Left colon (tissue), 2 donors: ENCODE results near the gene IFRD2. TPM values are rescaled to one million over a fixed set of nuclear protein-coding genes. Genes with fewer than 3 reads are reported as not detected.
"Not testable (repeated sequence)": the region's sequence is repeated elsewhere in the genome, so short reads cannot be mapped to it uniquely, and the experiment has no call there.

Experiments
- ATAC-seq: fragments of 200-7000 bp; cut with Tn5 transposase; one replicate; pipeline ENCODE4 v1.9.1; 2020; ENCODE audit warnings: mild to moderate bottlenecking, moderate library complexity
- DNase-seq, 2 donors: peaks; one replicate each; pipeline ENCODE4 v3.0.0-alpha.2; 2020
- intact Hi-C, 2 donors: fragments of 100-400 bp; cut with DNase I in 1 of 2; cut with micrococcal nuclease in 1 of 2; formaldehyde crosslinking; loops; one replicate each; pipeline versions ENCODE4 v1.11.2 to v1.14.0; 2022; cut with DNase I, micrococcal nuclease
- total RNA-seq, 2 donors: library from RNA; stranded (reverse); fragmentation: NEBNext Ultra II Directional; extraction: Animal tissue kit (Norgen Biotek cat#: 25700); gene quantifications; one replicate each; pipeline ENCODE4 v1.2.1, GENCODE V29; 2021
- donor health status: DM: no; HTN: no; CAD: no.
- donor health status: DM: yes; HTN: yes; CAD: no.

The IFRD2 gene
- total RNA-seq, 2 donors from 2014 or later, result 48.8 to 68.6 TPM

GRCh38 chr3:50293079-50293801 lies 1.0 kb upstream of the IFRD2 start:
- intact Hi-C loops, result no loop called here
- DNase-seq (no peak), ATAC-seq (no peak)

DNA sequence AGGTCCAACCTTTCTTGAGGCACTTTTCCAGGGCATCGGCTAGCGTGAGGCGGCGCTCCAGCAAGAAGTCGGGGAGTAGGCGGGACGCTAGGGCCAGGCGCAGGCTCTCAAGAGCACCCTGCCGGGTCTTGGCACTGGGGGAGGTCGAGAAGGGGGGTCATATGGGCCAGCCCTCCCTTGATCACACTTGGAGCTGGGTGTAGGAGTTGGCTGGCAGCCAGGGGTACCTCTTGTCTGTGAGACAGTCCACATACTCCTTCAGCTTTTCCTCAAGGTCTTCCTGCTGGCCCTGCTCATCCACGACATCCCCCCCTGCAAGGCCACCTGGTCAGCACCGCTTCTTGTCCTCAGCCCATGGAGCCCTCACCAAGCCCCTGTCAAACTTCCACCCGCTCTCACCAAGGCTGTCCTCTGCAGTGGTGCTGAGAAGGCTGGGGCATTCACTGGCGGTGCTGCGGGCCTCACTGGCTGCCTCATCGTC lies 2.0 kb downstream of the IFRD2 start:
- DNase-seq, result peak in 1 of 2 donors; percentile 43
- ATAC-seq, result no peak
- intact Hi-C loops, result no loop called here

DNA sequence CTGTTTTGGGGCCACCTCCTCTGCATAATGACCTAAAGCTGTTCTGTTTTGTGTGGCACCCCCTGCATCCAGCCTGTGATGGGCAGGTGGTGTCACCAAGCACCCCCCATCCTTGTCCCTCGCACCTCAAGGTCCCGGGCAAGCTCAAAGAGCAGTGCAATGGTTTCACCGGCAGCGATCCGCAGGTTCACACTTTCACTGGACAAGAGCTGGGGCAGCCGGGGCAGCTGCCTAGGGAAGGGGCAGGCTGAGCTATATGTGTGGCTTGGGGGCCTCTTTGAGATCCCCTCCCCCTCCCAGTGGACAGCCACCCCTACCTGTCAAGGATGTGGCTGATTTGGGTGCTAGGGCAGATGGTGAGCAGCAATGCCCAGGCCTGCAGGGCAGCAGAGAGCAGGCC lies 3.1 kb downstream of the IFRD2 start:
- ATAC-seq, result no peak
- no peak for DNase-seq
- intact Hi-C loops, result no loop called here

DNA sequence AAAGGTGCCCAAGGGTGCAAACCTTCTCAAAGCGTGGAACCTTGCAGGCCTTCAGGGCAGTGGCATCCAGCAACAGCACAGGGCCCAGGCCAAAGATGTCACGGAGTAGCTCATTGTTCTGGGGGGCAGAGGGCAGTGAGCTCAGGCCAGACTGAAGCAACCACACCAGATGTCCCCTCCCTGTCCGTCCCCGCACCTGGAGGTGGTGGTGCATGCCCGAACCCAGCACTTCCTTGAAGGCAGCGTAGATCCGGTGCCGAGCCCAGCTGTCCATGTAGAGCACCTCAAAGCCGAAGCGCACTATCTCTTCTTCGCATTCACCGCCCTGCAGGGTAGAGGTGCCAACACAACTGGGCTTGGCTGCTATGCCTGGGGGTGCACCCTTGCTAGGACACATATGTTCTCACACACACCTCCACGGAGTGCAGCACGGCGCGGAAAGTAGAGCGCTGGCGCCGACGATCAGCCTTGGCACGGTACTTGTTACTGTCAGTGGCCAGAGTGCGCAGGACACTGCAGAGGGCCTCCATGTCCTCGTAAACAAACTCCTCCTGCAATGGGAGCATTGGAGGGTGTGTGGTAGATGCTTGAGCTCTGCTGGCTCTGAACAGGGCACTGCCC lies 3.7 kb downstream of the IFRD2 start:
- DNase-seq, result no peak
- intact Hi-C loops, result no loop called here

GRCh38 chr3:50287262-50287661 lies 5.0 kb downstream of the IFRD2 start:
- intact Hi-C loops, result no loop called here
- ATAC-seq (no peak), DNase-seq (no peak)

More for the DNA sequence above, 3.7 kb downstream of the IFRD2 start:
- no peak for ATAC-seq

DNA sequence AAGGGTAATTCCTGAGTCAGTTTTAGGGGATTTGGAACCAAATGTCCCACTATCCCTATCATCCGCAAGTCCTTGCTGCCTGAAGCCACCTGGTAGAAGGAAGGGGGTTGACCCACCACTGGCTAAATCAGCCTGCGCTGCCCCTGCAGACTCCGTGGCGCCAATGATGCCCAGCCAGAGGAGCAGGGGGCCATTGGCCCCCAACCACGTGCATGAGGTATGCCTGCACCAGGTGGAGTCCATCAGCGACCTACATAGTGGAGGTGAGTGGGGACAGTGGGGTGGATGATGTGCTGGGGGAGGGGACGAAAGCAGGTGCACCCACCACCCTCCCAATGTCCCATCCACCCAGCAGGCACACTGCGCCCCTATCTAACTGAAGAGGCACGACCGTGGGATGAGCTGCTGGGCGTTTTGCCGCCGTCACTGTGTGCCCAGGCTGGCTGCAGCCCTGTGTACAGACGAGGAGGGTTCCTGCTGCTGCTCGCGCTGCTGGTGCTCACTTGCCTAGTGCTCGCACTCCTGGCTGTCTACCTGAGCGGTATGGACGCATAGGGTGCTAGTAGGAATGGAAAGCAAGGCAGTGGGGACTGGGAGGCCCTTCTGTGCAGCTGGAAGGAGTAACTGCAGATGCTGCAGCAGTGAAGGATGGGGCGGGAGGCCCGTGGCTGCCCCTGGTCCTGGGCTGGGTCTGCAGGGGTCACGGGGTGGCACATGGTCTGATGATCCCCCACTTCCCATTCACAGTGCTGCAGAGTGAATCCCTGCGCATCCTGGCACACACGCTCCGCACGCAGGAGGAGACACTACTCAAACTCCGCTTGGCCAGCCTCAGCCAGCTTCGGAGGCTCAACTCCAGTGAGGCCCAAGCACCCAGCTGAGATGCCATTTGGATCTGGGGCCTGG lies 5.7 kb downstream of the IFRD2 start:
- ATAC-seq (no peak), DNase-seq (no peak)
- intact Hi-C loops, result no loop called here

GRCh38 chr3:50284121-50284520 lies 8.1 kb downstream of the IFRD2 start:
- ATAC-seq, intact Hi-C loops, DNase-seq: not testable (repeated sequence)

GRCh38 chr3:50279255-50280016 lies 12.8 kb downstream of the IFRD2 start:
- DNase-seq, result no peak

GRCh38 chr3:50278880-50279224 lies 13.4 kb downstream of the IFRD2 start, which contains the start of gene LSMEM2:
Gene LSMEM2, plus strand, starts transcription at chr3:50279087. Its CDS starts 27 bp downstream, at chr3:50279114.
- intact Hi-C loops, result loop anchor here in 1 of 2 donors (10.0 kb wide), 1 partner anchor 84 kb away; the partner anchor contains the start of gene GNAT1
- DNase-seq (no peak), ATAC-seq (peak; percentile 5)

More at GRCh38 chr3:50279255-50280016, 12.8 kb downstream of the IFRD2 start:
- ATAC-seq, result peak; percentile 5
- intact Hi-C loops, result loop anchor here in 1 of 2 donors (10.0 kb wide), 1 partner anchor 85 kb away; the partner anchor contains the start of gene GNAT1

- ATAC-seq, result peak; percentile 1
- no peak for DNase-seq
- intact Hi-C loops, result loop anchor here in 1 of 2 donors (10.0 kb wide), 1 partner anchor 84 kb away; the partner anchor contains the start of gene GNAT1
Observed at GRCh38 chr3:50278123-50278879, 13.9 kb downstream of the IFRD2 start.

DNA sequence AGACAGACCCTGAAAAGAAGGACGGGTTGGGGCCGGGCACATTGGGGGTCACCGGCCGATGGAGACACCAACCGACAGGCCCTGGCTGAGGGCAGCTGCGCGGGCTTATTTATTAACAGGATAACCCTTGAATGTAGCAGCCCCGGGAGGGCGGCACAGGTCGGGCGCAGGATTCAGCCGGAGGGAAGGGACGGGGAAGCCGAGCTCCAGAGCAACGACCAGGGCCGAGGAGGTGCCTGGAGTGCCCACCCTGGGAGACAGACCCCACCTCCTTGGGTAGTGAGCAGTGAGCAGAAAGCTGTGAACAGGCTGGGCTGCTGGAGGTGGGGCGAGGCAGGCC lies 15.5 kb downstream of the IFRD2 start:
- peak in 1 of 2 donors; percentile 11 for DNase-seq
- no peak for ATAC-seq
- intact Hi-C loops, result loop anchor here in 1 of 2 donors (10.0 kb wide), 1 partner anchor 82 kb away; the partner anchor contains the start of gene GNAT1

GRCh38 chr3:50275996-50276761 lies 16.1 kb downstream of the IFRD2 start:
- DNase-seq (peak in 1 of 2 donors; percentile 13), ATAC-seq (no peak)
- intact Hi-C loops, result loop anchor here in 1 of 2 donors (10.0 kb wide), 1 partner anchor 81 kb away; the partner anchor contains the start of gene GNAT1

DNA sequence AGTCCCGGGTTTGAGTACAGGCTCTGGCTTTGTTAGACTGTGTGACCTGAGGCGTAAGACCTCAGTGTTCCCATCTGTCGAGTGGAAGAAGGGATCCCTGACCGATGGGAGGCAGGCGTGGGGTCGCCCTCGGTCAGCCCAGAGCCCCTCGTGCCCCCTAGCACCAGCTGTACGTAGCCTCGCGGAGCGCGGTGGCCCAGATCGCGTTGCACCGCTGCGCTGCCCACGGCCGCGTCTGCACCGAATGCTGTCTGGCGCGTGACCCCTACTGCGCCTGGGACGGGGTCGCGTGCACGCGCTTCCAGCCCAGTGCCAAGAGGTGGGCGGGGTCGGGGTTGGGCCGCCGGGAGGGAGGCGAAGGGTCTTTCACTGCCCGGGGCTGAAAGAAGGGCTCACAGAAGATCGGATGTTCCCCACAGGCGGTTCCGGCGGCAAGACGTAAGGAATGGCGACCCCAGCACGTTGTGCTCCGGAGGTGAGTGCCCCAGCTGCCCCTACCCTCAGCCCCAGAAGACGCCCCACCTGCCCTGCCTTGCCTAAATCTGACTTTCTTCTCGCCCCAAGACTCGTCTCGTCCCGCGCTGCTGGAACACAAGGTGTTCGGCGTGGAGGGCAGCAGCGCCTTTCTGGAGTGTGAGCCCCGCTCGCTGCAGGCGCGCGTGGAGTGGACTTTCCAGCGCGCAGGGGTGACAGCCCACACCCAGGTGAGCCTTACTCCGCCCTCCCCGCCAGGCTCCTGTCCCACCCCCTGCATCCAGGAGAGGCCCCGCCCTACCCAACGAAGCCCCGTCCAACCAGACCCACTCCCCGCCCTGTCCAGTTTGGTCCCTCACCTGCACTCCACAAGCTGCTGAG lies 16.9 kb downstream of the IFRD2 start:
- ATAC-seq (no peak), DNase-seq (peak in 1 of 2 donors; percentile 13)
- intact Hi-C loops, result loop anchor here in 1 of 2 donors (10.0 kb wide), 1 partner anchor 81 kb away; the partner anchor contains the start of gene GNAT1

- intact Hi-C loops, result loop anchor here (5.0 to 10.0 kb wide), 2 partner anchors 80 to 82 kb away; partner anchors contain the start of gene GNAT1 (in 2 of the 2)
- DNase-seq (peak; percentile 68 to 77), ATAC-seq (peak; percentile 43)
Observed at GRCh38 chr3:50274371-50275104, 17.7 kb downstream of the IFRD2 start.

GRCh38 chr3:50273689-50274065 lies 18.6 kb downstream of the IFRD2 start:
- intact Hi-C loops, result loop anchor here (2.0 to 10.0 kb wide), 3 partner anchors 47 to 81 kb away; partner anchors contain the start of gene GNAT1 (in 2 of the 2)
- ATAC-seq, result no peak
- no peak for DNase-seq
